ENCODE measurements around the gene BACH2.

- TF ChIP-seq CTCF (IDR thresholded peaks at IDR 0.05; ENCODE audit: insufficient read depth, low read length, poor library complexity, severe bottlenecking) (no peak), EZH2phosphoT487 (conservative IDR thresholded peaks at IDR 0.05; ENCODE audit: low read length) (no peak)
Observed at GRCh38 chr6:90101403-90101802, 195.2 kb downstream of the BACH2 start.
